Measurements from ENCODE around the gene FNDC3A. TPM values are rescaled to one million over a fixed set of nuclear protein-coding genes. Genes with fewer than 3 reads are reported as not detected.

FNDC3A gene
- total and polyA plus RNA-seq, 9 of the 15 experiments (the other 6 are each of a cell fraction or from before 2014, with no cell fraction given) = 4.1 to 22.0 (median 13.5) TPM

- TF ChIP-seq, protein P1, sequence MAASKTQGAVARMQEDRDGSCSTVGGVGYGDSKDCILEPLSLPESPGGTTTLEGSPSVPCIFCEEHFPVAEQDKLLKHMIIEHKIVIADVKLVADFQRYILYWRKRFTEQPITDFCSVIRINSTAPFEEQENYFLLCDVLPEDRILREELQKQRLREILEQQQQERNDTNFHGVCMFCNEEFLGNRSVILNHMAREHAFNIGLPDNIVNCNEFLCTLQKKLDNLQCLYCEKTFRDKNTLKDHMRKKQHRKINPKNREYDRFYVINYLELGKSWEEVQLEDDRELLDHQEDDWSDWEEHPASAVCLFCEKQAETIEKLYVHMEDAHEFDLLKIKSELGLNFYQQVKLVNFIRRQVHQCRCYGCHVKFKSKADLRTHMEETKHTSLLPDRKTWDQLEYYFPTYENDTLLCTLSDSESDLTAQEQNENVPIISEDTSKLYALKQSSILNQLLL (CRISPR knock-in tag; IDR thresholded peaks at IDR 0.05; ENCODE audit: borderline replicate concordance) = no peak
- TF ChIP-seq, protein P2, sequence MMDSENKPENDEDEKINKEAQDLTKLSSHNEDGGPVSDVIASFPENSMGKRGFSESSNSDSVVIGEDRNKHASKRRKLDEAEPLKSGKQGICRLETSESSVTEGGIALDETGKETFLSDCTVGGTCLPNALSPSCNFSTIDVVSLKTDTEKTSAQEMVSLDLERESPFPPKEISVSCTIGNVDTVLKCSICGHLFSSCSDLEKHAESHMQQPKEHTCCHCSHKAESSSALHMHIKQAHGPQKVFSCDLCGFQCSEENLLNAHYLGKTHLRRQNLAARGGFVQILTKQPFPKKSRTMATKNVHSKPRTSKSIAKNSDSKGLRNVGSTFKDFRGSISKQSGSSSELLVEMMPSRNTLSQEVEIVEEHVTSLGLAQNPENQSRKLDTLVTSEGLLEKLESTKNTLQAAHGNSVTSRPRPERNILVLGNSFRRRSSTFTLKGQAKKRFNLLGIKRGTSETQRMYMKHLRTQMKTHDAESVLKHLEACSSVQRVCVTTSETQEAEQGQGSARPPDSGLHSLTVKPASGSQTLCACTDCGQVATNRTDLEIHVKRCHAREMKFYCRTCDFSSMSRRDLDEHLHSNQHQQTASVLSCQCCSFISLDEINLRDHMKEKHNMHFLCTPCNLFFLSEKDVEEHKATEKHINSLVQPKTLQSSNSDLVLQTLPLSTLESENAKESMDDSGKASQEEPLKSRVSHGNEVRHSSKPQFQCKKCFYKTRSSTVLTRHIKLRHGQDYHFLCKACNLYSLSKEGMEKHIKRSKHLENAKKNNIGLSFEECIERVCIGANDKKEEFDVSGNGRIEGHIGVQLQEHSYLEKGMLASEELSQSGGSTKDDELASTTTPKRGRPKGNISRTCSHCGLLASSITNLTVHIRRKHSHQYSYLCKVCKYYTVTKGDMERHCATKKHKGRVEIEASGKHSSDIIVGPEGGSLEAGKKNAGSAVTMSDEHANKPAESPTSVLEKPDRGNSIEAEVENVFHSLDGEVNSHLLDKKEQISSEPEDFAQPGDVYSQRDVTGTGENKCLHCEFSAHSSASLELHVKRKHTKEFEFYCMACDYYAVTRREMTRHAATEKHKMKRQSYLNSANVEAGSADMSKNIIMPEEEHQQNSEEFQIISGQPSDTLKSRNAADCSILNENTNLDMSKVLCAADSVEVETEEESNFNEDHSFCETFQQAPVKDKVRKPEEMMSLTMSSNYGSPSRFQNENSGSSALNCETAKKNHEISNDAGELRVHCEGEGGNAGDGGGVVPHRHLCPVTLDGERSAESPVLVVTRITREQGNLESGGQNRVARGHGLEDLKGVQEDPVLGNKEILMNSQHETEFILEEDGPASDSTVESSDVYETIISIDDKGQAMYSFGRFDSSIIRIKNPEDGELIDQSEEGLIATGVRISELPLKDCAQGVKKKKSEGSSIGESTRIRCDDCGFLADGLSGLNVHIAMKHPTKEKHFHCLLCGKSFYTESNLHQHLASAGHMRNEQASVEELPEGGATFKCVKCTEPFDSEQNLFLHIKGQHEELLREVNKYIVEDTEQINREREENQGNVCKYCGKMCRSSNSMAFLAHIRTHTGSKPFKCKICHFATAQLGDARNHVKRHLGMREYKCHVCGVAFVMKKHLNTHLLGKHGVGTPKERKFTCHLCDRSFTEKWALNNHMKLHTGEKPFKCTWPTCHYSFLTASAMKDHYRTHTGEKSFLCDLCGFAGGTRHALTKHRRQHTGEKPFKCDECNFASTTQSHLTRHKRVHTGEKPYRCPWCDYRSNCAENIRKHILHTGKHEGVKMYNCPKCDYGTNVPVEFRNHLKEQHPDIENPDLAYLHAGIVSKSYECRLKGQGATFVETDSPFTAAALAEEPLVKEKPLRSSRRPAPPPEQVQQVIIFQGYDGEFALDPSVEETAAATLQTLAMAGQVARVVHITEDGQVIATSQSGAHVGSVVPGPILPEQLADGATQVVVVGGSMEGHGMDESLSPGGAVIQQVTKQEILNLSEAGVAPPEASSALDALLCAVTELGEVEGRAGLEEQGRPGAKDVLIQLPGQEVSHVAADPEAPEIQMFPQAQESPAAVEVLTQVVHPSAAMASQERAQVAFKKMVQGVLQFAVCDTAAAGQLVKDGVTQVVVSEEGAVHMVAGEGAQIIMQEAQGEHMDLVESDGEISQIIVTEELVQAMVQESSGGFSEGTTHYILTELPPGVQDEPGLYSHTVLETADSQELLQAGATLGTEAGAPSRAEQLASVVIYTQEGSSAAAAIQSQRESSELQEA (IDR thresholded peaks at IDR 0.05; ENCODE audit: low read depth) = no peak
- TF ChIP-seq ZNF140 (CRISPR knock-in tag; IDR thresholded peaks at IDR 0.05) = no peak
- no peak for TF ChIP-seq MNT (conservative IDR thresholded peaks at IDR 0.05)
These were observed 269.4 kb downstream of the FNDC3A start (continued) for GRCh38 chr13:49245101-49245500.
